OCI-LY1 (cell line): ENCODE measurements around the gene TRIM42.

Experiments
- H2AFZ ChIP-seq: fragments of 200-600 bp; sonication (generic), shearing (Covaris generic); 2 replicates; pipeline ENCODE4 v1.6.0; 2014; ENCODE audit warnings: antibody characterized with exemption, mild to moderate bottlenecking, low read length
- H3F3A ChIP-seq: fragments of 200-600 bp; sonication (generic), shearing (Covaris generic); 2 replicates; pipeline ENCODE4 v1.6.0; 2014; ENCODE audit warnings: mild to moderate bottlenecking, antibody characterized with exemption, low read length, moderate library complexity; ENCODE audit not compliant: insufficient read depth
- H3K27ac ChIP-seq: fragments of 200-600 bp; sonication (generic); 2 replicates; pipeline ENCODE4 v1.5.1; 2014; ENCODE audit warnings: low read length, mixed run types, mild to moderate bottlenecking, low read depth; ENCODE audit not compliant: poor library complexity, severe bottlenecking
- H3K27me3 ChIP-seq: fragments of 200-600 bp; sonication (generic); 2 replicates; pipeline ENCODE4 v1.6.0; 2014; ENCODE audit warnings: antibody characterized with exemption, mild to moderate bottlenecking, low read length, moderate library complexity; ENCODE audit not compliant: insufficient read depth
- H3K36me3 ChIP-seq: fragments of 200-600 bp; sonication (generic); 2 replicates; pipeline ENCODE4 v1.6.1; 2014; ENCODE audit warnings: mild to moderate bottlenecking, antibody characterized with exemption, low read length, moderate library complexity, mixed read lengths; ENCODE audit not compliant: insufficient read depth
- H3K4me1 ChIP-seq: fragments of 200-600 bp; sonication (generic); 2 replicates; pipeline ENCODE4 v1.5.1; 2014; ENCODE audit warnings: mild to moderate bottlenecking, low read length, moderate library complexity; ENCODE audit not compliant: insufficient read depth, severe bottlenecking
- H3K4me2 ChIP-seq: fragments of 200-600 bp; sonication (generic), shearing (Covaris generic); 2 replicates; pipeline ENCODE4 v1.6.1; 2014; ENCODE audit warnings: low read length
- H3K4me3 ChIP-seq: fragments of 200-600 bp; sonication (generic); 2 replicates; pipeline ENCODE4 v1.5.1; 2014; ENCODE audit warnings: low read length, low read depth, mild to moderate bottlenecking, mixed read lengths; ENCODE audit not compliant: poor library complexity, severe bottlenecking
- H3K79me2 ChIP-seq: fragments of 200-600 bp; shearing (Covaris generic); 2 replicates; pipeline ENCODE4 v1.6.1; 2016; ENCODE audit warnings: mixed run types, low read length, mixed read lengths; ENCODE audit not compliant: insufficient read depth
- H3K9ac ChIP-seq: fragments of 200-600 bp; sonication (generic), shearing (Covaris generic); 2 replicates; pipeline ENCODE4 v1.6.1; 2014; ENCODE audit warnings: mild to moderate bottlenecking, low read length, mixed read lengths
- H3K9me2 ChIP-seq: fragments of 200-600 bp; sonication (generic), shearing (Covaris generic); 2 replicates; pipeline ENCODE4 v1.6.1; 2014; ENCODE audit warnings: low read depth, mild to moderate bottlenecking, low read length, mixed read lengths
- H3K9me3 ChIP-seq: fragments of 200-600 bp; shearing (Covaris generic); 2 replicates; pipeline ENCODE4 v1.6.1; 2014; ENCODE audit warnings: low read length, mixed read lengths
- H4K20me1 ChIP-seq: fragments of 200-600 bp; sonication (generic), shearing (Covaris generic); 2 replicates; pipeline ENCODE4 v1.6.0; 2016; ENCODE audit warnings: mild to moderate bottlenecking, low read length; ENCODE audit not compliant: insufficient read depth
- EZH2 ChIP-seq: fragments of 200-600 bp; sonication (generic), shearing (Covaris generic); IDR thresholded peaks from 2 replicates; pipeline ENCODE4 v1.8.0; 2017; ENCODE audit warnings: borderline replicate concordance, mixed run types, mild to moderate bottlenecking, antibody characterized with exemption, low read length, moderate library complexity, mixed read lengths
- TF ChIP-seq, protein P1 (sequence below): fragments of 200-600 bp; sonication (generic), shearing (Covaris generic); IDR thresholded peaks from 2 replicates; pipeline ENCODE4 v1.5.1; 2017; ENCODE audit warnings: mild to moderate bottlenecking, antibody characterized with exemption, low read length, moderate library complexity, mixed read lengths

Gene TRIM42

DNA sequence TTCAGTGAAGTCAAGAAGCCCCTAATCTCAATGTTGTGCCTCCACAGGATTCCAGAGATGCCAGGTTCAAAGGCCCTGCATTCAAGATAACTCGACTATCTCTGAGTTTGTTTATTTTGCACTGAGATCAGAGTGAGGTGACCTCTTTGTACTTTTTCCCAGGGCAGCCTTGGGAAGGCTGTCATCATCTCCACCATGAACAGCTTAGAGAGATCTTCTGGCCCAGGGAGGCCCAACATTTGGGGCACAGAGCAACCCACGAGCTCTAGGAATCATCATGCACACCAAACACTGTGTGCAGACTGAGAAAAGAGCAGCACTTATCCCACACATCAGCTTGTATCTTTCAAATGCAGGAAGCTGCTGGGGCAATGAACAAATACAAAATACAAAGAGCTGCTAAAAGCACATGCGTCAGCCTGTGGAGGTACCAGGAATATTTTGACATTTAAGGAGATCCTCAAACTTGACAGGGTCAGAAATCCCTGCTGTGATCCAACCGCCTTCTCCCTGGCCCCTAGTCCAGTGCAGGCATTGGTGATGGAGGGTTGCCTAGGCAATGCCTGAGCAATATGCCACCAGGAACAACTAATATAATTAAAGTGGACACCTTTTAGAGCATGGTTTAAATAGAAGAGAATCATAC lies 33.6 kb downstream of the TRIM42 start:
- Histone ChIP-seq H3K4me3 (no peak overlapping the region), H2AFZ (no peak overlapping the region), H3K4me2 (no peak overlapping the region)

DNA sequence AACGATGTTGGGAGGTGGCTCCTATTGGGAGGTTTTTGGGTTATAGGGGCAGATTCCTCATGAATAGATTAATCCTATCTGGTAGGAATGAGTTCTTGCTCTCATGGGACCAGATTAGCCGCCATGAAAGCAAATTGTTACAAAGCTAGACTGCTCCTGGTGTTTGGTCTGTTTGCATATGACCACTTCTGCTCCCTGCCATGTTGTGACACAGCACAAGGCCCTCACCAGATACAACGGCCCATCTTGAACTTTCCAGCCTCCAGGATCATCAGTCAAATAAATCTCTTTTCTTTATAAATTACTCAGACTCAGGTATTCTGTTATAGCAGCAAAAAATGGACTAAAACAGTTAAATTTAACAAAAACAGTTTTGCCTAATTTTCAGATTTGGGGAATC lies 34.4 kb downstream of the TRIM42 start:
- Histone ChIP-seq H3F3A (no peaks in the 10 kb centered on the region), H3K4me2 (no peak overlapping the region), H3K9me2 (no peaks in the 10 kb centered on the region), H3K27me3 (no peaks in the 10 kb centered on the region), H3K4me1 (no peaks in the 10 kb centered on the region), H3K4me3 (no peak overlapping the region), H3K9ac (no peak overlapping the region), H2AFZ (no peak overlapping the region), H4K20me1 (no peaks in the 10 kb centered on the region), H3K9me3 (no peaks in the 10 kb centered on the region), H3K27ac (no peak overlapping the region), H3K79me2 (no peaks in the 10 kb centered on the region), H3K36me3 (no peaks in the 10 kb centered on the region)
- TF ChIP-seq EZH2 = no peak
- TF ChIP-seq, protein P1, sequence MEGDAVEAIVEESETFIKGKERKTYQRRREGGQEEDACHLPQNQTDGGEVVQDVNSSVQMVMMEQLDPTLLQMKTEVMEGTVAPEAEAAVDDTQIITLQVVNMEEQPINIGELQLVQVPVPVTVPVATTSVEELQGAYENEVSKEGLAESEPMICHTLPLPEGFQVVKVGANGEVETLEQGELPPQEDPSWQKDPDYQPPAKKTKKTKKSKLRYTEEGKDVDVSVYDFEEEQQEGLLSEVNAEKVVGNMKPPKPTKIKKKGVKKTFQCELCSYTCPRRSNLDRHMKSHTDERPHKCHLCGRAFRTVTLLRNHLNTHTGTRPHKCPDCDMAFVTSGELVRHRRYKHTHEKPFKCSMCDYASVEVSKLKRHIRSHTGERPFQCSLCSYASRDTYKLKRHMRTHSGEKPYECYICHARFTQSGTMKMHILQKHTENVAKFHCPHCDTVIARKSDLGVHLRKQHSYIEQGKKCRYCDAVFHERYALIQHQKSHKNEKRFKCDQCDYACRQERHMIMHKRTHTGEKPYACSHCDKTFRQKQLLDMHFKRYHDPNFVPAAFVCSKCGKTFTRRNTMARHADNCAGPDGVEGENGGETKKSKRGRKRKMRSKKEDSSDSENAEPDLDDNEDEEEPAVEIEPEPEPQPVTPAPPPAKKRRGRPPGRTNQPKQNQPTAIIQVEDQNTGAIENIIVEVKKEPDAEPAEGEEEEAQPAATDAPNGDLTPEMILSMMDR = no peak

More for the DNA sequence above, 33.6 kb downstream of the TRIM42 start:
- Histone ChIP-seq H3K27ac (no peak overlapping the region), H3K9me3 (no peaks in the 10 kb centered on the region), H3K9ac (no peak overlapping the region), H3F3A (no peaks in the 10 kb centered on the region), H3K9me2 (no peaks in the 10 kb centered on the region), H3K79me2 (no peaks in the 10 kb centered on the region), H3K36me3 (no peaks in the 10 kb centered on the region), H3K27me3 (no peaks in the 10 kb centered on the region), H3K4me1 (no peaks in the 10 kb centered on the region), H4K20me1 (no peaks in the 10 kb centered on the region)
- TF ChIP-seq EZH2 = no peak
- TF ChIP-seq, protein P1 = no peak

DNA sequence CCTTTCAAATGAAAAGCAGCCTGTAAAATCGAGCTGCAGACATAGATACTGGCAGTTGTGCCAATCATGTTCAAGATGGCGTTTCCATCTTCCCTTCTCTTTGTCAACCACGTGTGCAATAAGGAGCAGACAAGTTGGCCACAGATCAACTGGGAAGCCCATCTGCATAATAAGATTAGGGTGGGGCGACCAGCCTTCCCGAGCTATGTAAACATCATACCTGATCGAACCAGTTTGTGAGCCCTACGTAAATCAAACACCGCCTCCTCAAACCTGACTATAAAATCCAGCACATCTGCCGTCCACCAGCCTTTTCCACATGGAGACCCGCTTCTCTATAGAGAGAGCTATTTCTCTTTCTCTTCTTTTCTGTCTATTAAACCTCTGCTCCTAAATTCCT lies 37.2 kb downstream of the TRIM42 start:
- Histone ChIP-seq H3K27ac (no peak overlapping the region), H3K4me1 (no peaks in the 10 kb centered on the region), H4K20me1 (no peaks in the 10 kb centered on the region), H3F3A (no peaks in the 10 kb centered on the region), H2AFZ (no peak overlapping the region), H3K36me3 (no peaks in the 10 kb centered on the region), H3K4me3 (no peak overlapping the region), H3K9ac (no peak overlapping the region), H3K79me2 (no peaks in the 10 kb centered on the region), H3K9me2 (no peaks in the 10 kb centered on the region), H3K27me3 (no peaks in the 10 kb centered on the region), H3K4me2 (no peak overlapping the region), H3K9me3 (no peaks in the 10 kb centered on the region)
- TF ChIP-seq, protein P1 = no peak
- TF ChIP-seq EZH2 = no peak
